DOHH2 (cell line): ENCODE data around the gene HACD2.

ENCODE experiments used
- CTCF ChIP-seq: fragments of 200-600 bp; sonication (generic); IDR thresholded peaks from one replicate; pipeline ENCODE4 v1.5.1; 2014; ENCODE audit warnings: antibody characterized with exemption, mild to moderate bottlenecking, low read depth, low read length; ENCODE audit not compliant: poor library complexity, severe bottlenecking
- EZH2phosphoT487 ChIP-seq: fragments of 200-600 bp; sonication (generic); IDR thresholded peaks from 2 replicates; pipeline ENCODE4 v1.6.1; 2017; ENCODE audit warnings: borderline replicate concordance, mild to moderate bottlenecking, antibody characterized with exemption, low read length, moderate library complexity, mixed read lengths

DNA sequence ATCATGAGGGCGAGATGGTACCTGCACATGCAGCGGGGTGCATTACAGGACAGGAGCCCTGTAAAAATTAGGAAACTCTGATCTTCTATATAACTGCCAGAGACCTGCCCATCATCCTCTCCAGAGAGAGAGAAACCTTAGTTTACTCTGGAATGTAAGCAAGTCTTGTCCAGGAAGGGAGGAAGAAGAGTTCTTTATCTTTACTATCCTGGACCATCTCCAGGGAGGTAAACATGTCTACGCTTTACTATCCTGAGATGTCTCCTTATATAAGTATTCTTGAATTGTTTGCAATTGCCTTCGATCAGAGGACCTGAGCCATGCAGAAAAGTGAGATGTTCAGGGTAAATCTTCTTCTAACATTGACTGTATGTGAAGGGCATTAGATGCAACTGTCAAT lies 12.7 kb upstream of the HACD2 start:
- TF ChIP-seq CTCF: no peak
- TF ChIP-seq EZH2phosphoT487: no peak
